Right lung (tissue), 5 donors: Measurements from ENCODE around the gene FATE1. TPM values are rescaled to one million over a fixed set of nuclear protein-coding genes. Genes with fewer than 3 reads are reported as not detected.

ENCODE experiments used
- DNase-seq, 2 donors: peaks; one replicate each; pipeline ENCODE4 v3.0.0-alpha.2; 2013
- polyA plus RNA-seq, 5 donors: library from polyadenylated mRNA; unstranded; fragments of 120-200 nt; gene quantifications; one replicate each; pipeline versions ENCODE4 v1.2.1 to v1.2.3, GENCODE V29; 2013; ENCODE audit warnings: inconsistent platforms in 1 of 5, low replicate concordance in 1 of 5; ENCODE audit not compliant: insufficient read length in 5 of 5, insufficient read depth in 1 of 5

Gene FATE1
- polyA plus RNA-seq, 5 donors, result 0.16 to 0.41 (median 0.27) TPM

- peak in 1 of 2 donors; percentile 34 for DNase-seq
Measured at GRCh38 chrX:151703487-151703886, 12.3 kb upstream of the FATE1 start.

- no peak for DNase-seq
Measured at GRCh38 chrX:151704041-151704663, 11.7 kb upstream of the FATE1 start.

- no peak for DNase-seq
Measured at GRCh38 chrX:151708821-151709220, 7.0 kb upstream of the FATE1 start.

GRCh38 chrX:151710457-151710856, 5.4 kb upstream of the FATE1 start:
- DNase-seq, result no peak

GRCh38 chrX:151711154-151711553, 4.7 kb upstream of the FATE1 start:
- DNase-seq, result no peak

GRCh38 chrX:151711787-151712186, 4.0 kb upstream of the FATE1 start:
- DNase-seq, result no peak

GRCh38 chrX:151712253-151712652, 3.6 kb upstream of the FATE1 start:
- DNase-seq, result no peak

- no peak for DNase-seq
Measured at GRCh38 chrX:151713849-151714248, 2.0 kb upstream of the FATE1 start.

GRCh38 chrX:151714362-151714761, 1.5 kb upstream of the FATE1 start:
- DNase-seq, result no peak

- DNase-seq, result peak; percentile 24 to 38
Measured at GRCh38 chrX:151722241-151722846, 6.5 kb downstream of the FATE1 start.

- no peak for DNase-seq
Measured at GRCh38 chrX:151723156-151723760, 7.4 kb downstream of the FATE1 start.

GRCh38 chrX:151724563-151725337, 8.9 kb downstream of the FATE1 start:
- no peak for DNase-seq

- no peak for DNase-seq
Measured at GRCh38 chrX:151725338-151725614, 9.4 kb downstream of the FATE1 start.

GRCh38 chrX:151726751-151727150, 10.9 kb downstream of the FATE1 start:
- no peak for DNase-seq

- no peak for DNase-seq
Measured at GRCh38 chrX:151727346-151727745, 11.5 kb downstream of the FATE1 start.

- DNase-seq, result no peak
Measured at GRCh38 chrX:151729056-151729725, 13.4 kb downstream of the FATE1 start.

- DNase-seq, result no peak
Measured at GRCh38 chrX:151734446-151734845, 18.6 kb downstream of the FATE1 start, which contains the start of gene CNGA2. Gene CNGA2 (plus strand): TSS chrX:151734746. CDS start chrX:151738484, 3,738 bp downstream.

GRCh38 chrX:151735219-151735618, 19.4 kb downstream of the FATE1 start:
- no peak for DNase-seq

GRCh38 chrX:151736685-151737084, 20.9 kb downstream of the FATE1 start:
- DNase-seq, result no peak

- DNase-seq, result no peak
Measured at GRCh38 chrX:151737494-151737893, 21.7 kb downstream of the FATE1 start.

GRCh38 chrX:151738751-151739150, 22.9 kb downstream of the FATE1 start:
- no peak for DNase-seq

- DNase-seq, result no peak
Measured at GRCh38 chrX:151741606-151742005, 25.8 kb downstream of the FATE1 start.
